ENCODE results near the gene HYLS1.
"Not testable (repeated sequence)": the region's sequence is repeated elsewhere in the genome, so short reads cannot be mapped to it uniquely, and the experiment has no call there.

HYLS1 gene

GRCh38 chr11:125887373-125888324 lies at the start of gene HYLS1:
HYLS1 (plus strand) TSS chr11:125887668; CDS start chr11:125899369, 11,701 bp downstream.
- DNase-seq (ENCODE audit: low read depth in 2 of 2), result peak; percentile 84 to 90

- no peak for DNase-seq (ENCODE audit: low read depth in 2 of 2)
These were observed 45.0 kb upstream of the HYLS1 start for GRCh38 chr11:125842321-125842948.

GRCh38 chr11:125846188-125846587 lies 41.3 kb upstream of the HYLS1 start:
- DNase-seq (ENCODE audit: low read depth in 2 of 2), result no peak

- not testable (repeated sequence) for DNase-seq (ENCODE audit: low read depth in 2 of 2)
These were observed 29.8 kb upstream of the HYLS1 start for GRCh38 chr11:125857670-125858069.

GRCh38 chr11:125862786-125863185 lies 24.7 kb upstream of the HYLS1 start:
- DNase-seq (ENCODE audit: low read depth in 2 of 2), result not testable (repeated sequence)

GRCh38 chr11:125865354-125865753 lies 22.1 kb upstream of the HYLS1 start:
- DNase-seq (ENCODE audit: low read depth in 2 of 2), result not testable (repeated sequence)

- no peak for DNase-seq (ENCODE audit: low read depth in 2 of 2)
These were observed 17.9 kb upstream of the HYLS1 start for GRCh38 chr11:125869521-125869920.

GRCh38 chr11:125871391-125872137 lies 15.9 kb upstream of the HYLS1 start:
- no peak for DNase-seq (ENCODE audit: low read depth in 2 of 2)

GRCh38 chr11:125872138-125872491 lies 15.4 kb upstream of the HYLS1 start:
- DNase-seq (ENCODE audit: low read depth in 2 of 2), result no peak

- no peak for DNase-seq (ENCODE audit: low read depth in 2 of 2)
These were observed 13.4 kb upstream of the HYLS1 start for GRCh38 chr11:125873881-125874555.

- no peak for DNase-seq (ENCODE audit: low read depth in 2 of 2)
These were observed 12.8 kb upstream of the HYLS1 start for GRCh38 chr11:125874556-125875124.

- DNase-seq (ENCODE audit: low read depth in 2 of 2), result no peak
These were observed 6.2 kb upstream of the HYLS1 start for GRCh38 chr11:125881291-125881690.

GRCh38 chr11:125883375-125883774 lies 4.1 kb upstream of the HYLS1 start:
- no peak for DNase-seq (ENCODE audit: low read depth in 2 of 2)

- DNase-seq (ENCODE audit: low read depth in 2 of 2), result no peak
These were observed 483 bp upstream of the HYLS1 start for GRCh38 chr11:125886997-125887372.

- no peak for DNase-seq (ENCODE audit: low read depth in 2 of 2)
These were observed 3.1 kb downstream of the HYLS1 start for GRCh38 chr11:125890447-125891100.

- DNase-seq (ENCODE audit: low read depth in 2 of 2), result no peak
These were observed 4.6 kb downstream of the HYLS1 start for GRCh38 chr11:125892071-125892470.

GRCh38 chr11:125892994-125893393 lies 5.5 kb downstream of the HYLS1 start:
- DNase-seq (ENCODE audit: low read depth in 2 of 2), result no peak

GRCh38 chr11:125901872-125902271 lies 14.4 kb downstream of the HYLS1 start:
- DNase-seq (ENCODE audit: low read depth in 2 of 2), result no peak

GRCh38 chr11:125902277-125902926 lies 14.9 kb downstream of the HYLS1 start:
- no peak for DNase-seq (ENCODE audit: low read depth in 2 of 2)
